K562 (cell line): ENCODE measurements around the gene ZNF778. TPM values are rescaled to one million over a fixed set of nuclear protein-coding genes. Genes with fewer than 3 reads are reported as not detected.
A peak's percentile ranks its signal among the peaks of the same experiment; 100 is the strongest.

Experiments
- CBX3 ChIP-seq, 2 experiments: IDR thresholded peaks; 1 replicate in 1 of 2; 2 replicates in 1 of 2; pipeline ENCODE4 v1.6.1; 2012; ENCODE audit warnings: inconsistent platforms in 2 of 2, low read length in 2 of 2, borderline replicate concordance in 1 of 2, control low read depth in 1 of 2
- CGGBP1 ChIP-seq: fragments of 250-450 bp; sonication (Bioruptor Pico); IDR thresholded peaks from 2 replicates; pipeline ENCODE4 v1.9.0; 2021; ENCODE audit warnings: mild to moderate bottlenecking
- HDAC2 ChIP-seq: fragments of 450-650 bp; IDR thresholded peaks from 2 replicates; pipeline ENCODE4 v1.6.1; 2016; ENCODE audit warnings: mild to moderate bottlenecking
- HEY1 ChIP-seq: fragments of 250-450 bp; sonication (Bioruptor Pico); IDR thresholded peaks from 2 replicates; pipeline ENCODE4 v1.5.0; 2020; ENCODE audit warnings: mild to moderate bottlenecking, moderate library complexity, borderline replicate concordance
- MBD1 ChIP-seq: fragments of 250-450 bp; sonication (Bioruptor Pico); IDR thresholded peaks from 2 replicates; pipeline ENCODE4 v1.8.0; 2022; ENCODE audit warnings: inconsistent platforms
- MTA2 ChIP-seq: fragments of 450-650 bp; IDR thresholded peaks from 2 replicates; pipeline ENCODE4 v1.6.1; 2016; ENCODE audit warnings: low read depth
- NCOA4 ChIP-seq: fragments of 450-650 bp; IDR thresholded peaks from 2 replicates; pipeline ENCODE4 v1.6.1; 2018; ENCODE audit warnings: mild to moderate bottlenecking; ENCODE audit not compliant: partially characterized antibody
- PRMT5 ChIP-seq: sonication (generic); formaldehyde crosslinking; IDR thresholded peaks from 2 replicates; pipeline ENCODE4 v1.5.0; 2020; ENCODE audit warnings: missing genetic modification reagents
- PRPF4 ChIP-seq: fragments of 200-400 bp; formaldehyde crosslinking; IDR thresholded peaks from one replicate; pipeline ENCODE4 v1.6.1; 2017; ENCODE audit warnings: low read length, low read depth, mild to moderate bottlenecking; ENCODE audit not compliant: insufficient read depth, poor library complexity, severe bottlenecking
- SIX5 ChIP-seq, 2 experiments: IDR thresholded peaks; 2 replicates each; pipeline ENCODE4 v1.6.1; 2011; ENCODE audit warnings: low read length in 2 of 2, borderline replicate concordance in 1 of 2, low read depth in 1 of 2, mild to moderate bottlenecking in 1 of 2, moderate library complexity in 1 of 2; ENCODE audit not compliant: insufficient read depth in 1 of 2
- SRSF9 ChIP-seq: fragments of 200-400 bp; formaldehyde crosslinking; IDR thresholded peaks from 2 replicates; pipeline ENCODE4 v1.6.1; 2017; ENCODE audit warnings: low read depth, low read length, borderline replicate concordance
- STAT5B ChIP-seq: fragments of 250-450 bp; sonication (Bioruptor Pico); IDR thresholded peaks from 2 replicates; pipeline ENCODE4 v1.8.0; 2021; ENCODE audit warnings: mild to moderate bottlenecking, inconsistent platforms
- TCF7 ChIP-seq: sonication (generic); IDR thresholded peaks from 2 replicates; pipeline ENCODE4 v1.6.1; 2016; ENCODE audit warnings: antibody characterized with exemption, borderline replicate concordance
- ZNF175 ChIP-seq: fragments of 200-800 bp; sonication (Bioruptor generic); IDR thresholded peaks from 2 replicates; pipeline ENCODE4 v1.6.1; 2016; ENCODE audit warnings: low read depth, mild to moderate bottlenecking, missing genetic modification characterization, missing compliant biosample characterization
- ZNF197 ChIP-seq: fragments of 200-800 bp; sonication (Bioruptor generic); IDR thresholded peaks from 2 replicates; pipeline ENCODE4 v1.6.1; 2016; ENCODE audit warnings: low read depth, missing genetic modification characterization, missing compliant biosample characterization
- ZNF311 ChIP-seq: fragments of 250-450 bp; sonication (Bioruptor Pico); IDR thresholded peaks from 2 replicates; pipeline ENCODE4 v1.4.0; 2020; ENCODE audit warnings: mild to moderate bottlenecking, moderate library complexity
- polyA plus RNA-seq, 8 experiments: library from polyadenylated mRNA; depleted of rRNA in 4 of 8; stranded (reverse) in 5 of 8; unstranded in 3 of 8; fragments of >200 nt; fragmentation: Nextera tagmentation in 2 of 8; fragmentation: Illumina TruSeq in 1 of 8; extraction: Ambion mirVana in 2 of 8; extraction: Trizol in 1 of 8; gene quantifications; 2 replicates each; pipeline versions ENCODE4 v1.2.1 to v1.2.3, GENCODE V29; 2011 to 2014; ENCODE audit warnings: inconsistent platforms in 1 of 8, missing spikeins in 1 of 8
- total RNA-seq, 7 experiments: library from RNA; depleted of rRNA in 6 of 7; stranded (reverse); fragments of >200 nt in 6 of 7; fragmentation: Illumina TruSeq in 2 of 7; extraction: Trizol in 2 of 7; gene quantifications; 2 replicates each; pipeline versions ENCODE4 v1.2.1 to v1.2.3, GENCODE V29; 2011 to 2021; ENCODE audit warnings: low replicate concordance in 1 of 7
- TF ChIP-seq, protein P1 (sequence below): fragments of 250-450 bp; sonication (Bioruptor Pico); IDR thresholded peaks from 2 replicates; pipeline ENCODE4 v1.6.1; 2021; ENCODE audit warnings: mild to moderate bottlenecking
- TF ChIP-seq, protein P2 (sequence below): fragments of 450-650 bp; IDR thresholded peaks from 2 replicates; pipeline ENCODE4 v1.6.1; 2017; ENCODE audit warnings: antibody characterized with exemption
- TF ChIP-seq, protein P3 (sequence below): fragments of 450-650 bp; IDR thresholded peaks from 2 replicates; pipeline ENCODE4 v1.7.0; 2016; ENCODE audit warnings: borderline replicate concordance

Gene ZNF778
- total and polyA plus RNA-seq, 9 of the 15 experiments (the other 6 are each of a cell fraction or from before 2014, with no cell fraction given): 0.70 to 60.6 (median 7.5) TPM

- TF ChIP-seq CBX3 (IDR thresholded peaks at IDR 0.05; ENCODE audit: borderline replicate concordance in 1 of 2, low read length in 2 of 2): no peak; a peak in 1 of 3 replicates
- TF ChIP-seq STAT5B (CRISPR knock-in tag): no peak
- TF ChIP-seq PRPF4: no peak
- TF ChIP-seq MBD1 (CRISPR knock-in tag): no peak
- TF ChIP-seq HEY1: no peak
- TF ChIP-seq, protein P1, sequence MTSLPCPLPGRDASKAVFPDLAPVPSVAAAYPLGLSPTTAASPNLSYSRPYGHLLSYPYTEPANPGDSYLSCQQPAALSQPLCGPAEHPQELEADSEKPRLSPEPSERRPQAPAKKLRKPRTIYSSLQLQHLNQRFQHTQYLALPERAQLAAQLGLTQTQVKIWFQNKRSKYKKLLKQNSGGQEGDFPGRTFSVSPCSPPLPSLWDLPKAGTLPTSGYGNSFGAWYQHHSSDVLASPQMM (CRISPR knock-in tag): no peak
- no peak for TF ChIP-seq MTA2
- no peak for TF ChIP-seq PRMT5 (CRISPR knock-in tag)
- TF ChIP-seq, protein P2, sequence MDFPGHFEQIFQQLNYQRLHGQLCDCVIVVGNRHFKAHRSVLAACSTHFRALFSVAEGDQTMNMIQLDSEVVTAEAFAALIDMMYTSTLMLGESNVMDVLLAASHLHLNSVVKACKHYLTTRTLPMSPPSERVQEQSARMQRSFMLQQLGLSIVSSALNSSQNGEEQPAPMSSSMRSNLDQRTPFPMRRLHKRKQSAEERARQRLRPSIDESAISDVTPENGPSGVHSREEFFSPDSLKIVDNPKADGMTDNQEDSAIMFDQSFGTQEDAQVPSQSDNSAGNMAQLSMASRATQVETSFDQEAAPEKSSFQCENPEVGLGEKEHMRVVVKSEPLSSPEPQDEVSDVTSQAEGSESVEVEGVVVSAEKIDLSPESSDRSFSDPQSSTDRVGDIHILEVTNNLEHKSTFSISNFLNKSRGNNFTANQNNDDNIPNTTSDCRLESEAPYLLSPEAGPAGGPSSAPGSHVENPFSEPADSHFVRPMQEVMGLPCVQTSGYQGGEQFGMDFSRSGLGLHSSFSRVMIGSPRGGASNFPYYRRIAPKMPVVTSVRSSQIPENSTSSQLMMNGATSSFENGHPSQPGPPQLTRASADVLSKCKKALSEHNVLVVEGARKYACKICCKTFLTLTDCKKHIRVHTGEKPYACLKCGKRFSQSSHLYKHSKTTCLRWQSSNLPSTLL: 0 out of 2 replicates have a peak, but pooled peaks have one; percentile 43
- no peak for TF ChIP-seq ZNF311 (CRISPR knock-in tag)
- 0 out of 2 replicates have a peak, but pooled peaks have one; percentile 28 for TF ChIP-seq HDAC2
- TF ChIP-seq, protein P3, sequence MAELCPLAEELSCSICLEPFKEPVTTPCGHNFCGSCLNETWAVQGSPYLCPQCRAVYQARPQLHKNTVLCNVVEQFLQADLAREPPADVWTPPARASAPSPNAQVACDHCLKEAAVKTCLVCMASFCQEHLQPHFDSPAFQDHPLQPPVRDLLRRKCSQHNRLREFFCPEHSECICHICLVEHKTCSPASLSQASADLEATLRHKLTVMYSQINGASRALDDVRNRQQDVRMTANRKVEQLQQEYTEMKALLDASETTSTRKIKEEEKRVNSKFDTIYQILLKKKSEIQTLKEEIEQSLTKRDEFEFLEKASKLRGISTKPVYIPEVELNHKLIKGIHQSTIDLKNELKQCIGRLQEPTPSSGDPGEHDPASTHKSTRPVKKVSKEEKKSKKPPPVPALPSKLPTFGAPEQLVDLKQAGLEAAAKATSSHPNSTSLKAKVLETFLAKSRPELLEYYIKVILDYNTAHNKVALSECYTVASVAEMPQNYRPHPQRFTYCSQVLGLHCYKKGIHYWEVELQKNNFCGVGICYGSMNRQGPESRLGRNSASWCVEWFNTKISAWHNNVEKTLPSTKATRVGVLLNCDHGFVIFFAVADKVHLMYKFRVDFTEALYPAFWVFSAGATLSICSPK: peak; percentile 87; the same call in 1 of the 2 replicates
- TF ChIP-seq ZNF175 (CRISPR knock-in tag): no peak
- no peak for TF ChIP-seq SIX5 (IDR thresholded peaks at IDR 0.05; ENCODE audit: borderline replicate concordance in 1 of 2, insufficient read depth in 1 of 2, low read depth in 1 of 2, low read length in 2 of 2)
- no peak for TF ChIP-seq NCOA4
- no peak for TF ChIP-seq ZNF197 (CRISPR knock-in tag)
- no peak for TF ChIP-seq CGGBP1 (CRISPR knock-in tag)
- no peak; the same call in 1 of the 2 replicates for TF ChIP-seq TCF7
- TF ChIP-seq SRSF9: no peak
Observed at GRCh38 chr16:89241187-89242007, 23.9 kb downstream of the ZNF778 start (continued).
